Retina (tissue), 1 donor: ENCODE results near the gene MAD2L2.

Source experiments
- DNase-seq: peaks from one replicate; pipeline ENCODE4 v3.0.0-alpha.2; 2016

The MAD2L2 gene

DNA sequence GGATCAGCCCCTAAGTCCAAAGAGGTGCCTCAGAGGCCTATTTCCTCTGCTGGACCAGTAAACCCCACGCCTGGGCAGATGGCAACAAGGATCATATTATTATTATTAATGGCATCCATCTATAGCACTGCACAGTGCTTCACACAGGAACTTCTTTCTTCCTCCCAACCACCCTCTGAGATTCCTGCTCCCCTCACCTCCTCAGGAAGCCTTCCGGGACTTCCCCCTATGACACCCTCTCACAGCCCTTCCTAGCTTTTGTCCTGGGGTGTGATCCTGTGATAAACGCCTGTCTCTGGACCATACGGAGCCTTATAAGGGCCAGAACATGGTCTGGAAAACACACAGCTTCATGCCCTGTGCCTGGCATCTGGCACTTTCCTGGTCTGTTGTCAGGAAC lies 29.9 kb downstream of the MAD2L2 start:
- DNase-seq = no peak

DNA sequence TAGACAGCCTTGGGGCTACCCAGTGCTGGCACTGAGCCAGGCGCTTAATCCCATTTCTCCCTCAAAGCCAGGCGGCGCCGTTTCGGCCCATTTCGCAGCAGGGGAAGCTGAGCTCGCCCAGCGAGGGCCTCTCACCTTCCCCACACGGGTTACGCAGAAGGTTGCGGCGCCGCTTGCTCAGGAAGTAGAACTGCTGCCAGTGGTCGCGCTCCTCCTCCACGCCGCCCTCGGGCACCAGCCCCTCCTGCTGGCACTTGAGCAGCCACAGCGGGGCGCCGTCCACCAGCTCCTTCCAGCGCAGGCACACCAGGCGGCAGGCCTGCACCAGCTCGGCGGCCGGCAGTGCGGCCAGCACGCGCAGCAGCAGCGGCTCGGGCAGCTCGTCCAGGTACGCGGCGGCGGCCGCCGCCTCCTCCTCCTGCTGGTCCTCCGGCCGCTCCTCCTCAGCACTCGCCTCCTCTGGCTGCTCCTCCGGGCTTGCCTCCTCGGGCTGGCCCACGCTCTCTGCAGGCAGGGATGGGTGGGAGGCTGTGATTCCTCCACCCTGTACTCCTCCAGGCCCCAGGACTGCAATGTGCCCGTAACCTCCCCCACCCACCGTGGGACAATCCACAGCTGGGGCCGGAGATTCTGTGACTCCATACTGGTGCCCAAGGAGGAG lies 30.5 kb downstream of the MAD2L2 start:
- peak; percentile 81 for DNase-seq

DNA sequence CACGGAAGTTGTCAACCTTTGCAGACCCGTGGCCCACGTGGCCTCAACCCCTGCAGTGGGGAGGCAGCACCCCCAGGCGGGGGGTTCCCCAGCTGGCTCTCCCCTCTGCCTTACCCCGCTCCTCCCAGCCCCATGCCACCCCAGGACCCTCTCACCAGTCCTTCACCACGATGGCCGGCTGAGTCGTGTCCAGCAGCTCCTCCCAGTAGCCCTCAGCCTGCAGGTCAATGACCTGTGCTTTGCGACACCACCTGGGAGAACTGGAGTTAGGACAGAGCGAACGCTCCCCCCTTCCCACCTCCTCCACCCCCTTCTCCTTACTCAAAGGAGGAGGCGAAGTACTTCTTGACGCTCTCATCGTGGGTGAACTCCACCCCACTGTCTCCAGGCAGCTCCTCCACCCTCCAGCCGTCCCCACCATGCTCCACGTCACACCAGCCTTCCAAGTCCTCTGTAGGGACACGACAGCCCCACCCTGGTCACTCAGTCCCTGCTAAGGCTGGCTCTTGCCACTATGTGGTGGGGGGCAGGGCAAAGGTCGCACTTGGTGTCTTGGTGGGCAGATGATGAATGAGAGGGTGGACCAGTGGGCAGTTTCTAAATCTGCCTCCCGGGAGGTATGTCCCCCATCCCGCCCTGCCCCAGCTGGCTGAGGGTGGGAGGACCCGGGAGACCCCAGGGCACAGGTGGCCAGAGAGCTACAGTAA lies 31.2 kb downstream of the MAD2L2 start:
- DNase-seq = no peak

DNA sequence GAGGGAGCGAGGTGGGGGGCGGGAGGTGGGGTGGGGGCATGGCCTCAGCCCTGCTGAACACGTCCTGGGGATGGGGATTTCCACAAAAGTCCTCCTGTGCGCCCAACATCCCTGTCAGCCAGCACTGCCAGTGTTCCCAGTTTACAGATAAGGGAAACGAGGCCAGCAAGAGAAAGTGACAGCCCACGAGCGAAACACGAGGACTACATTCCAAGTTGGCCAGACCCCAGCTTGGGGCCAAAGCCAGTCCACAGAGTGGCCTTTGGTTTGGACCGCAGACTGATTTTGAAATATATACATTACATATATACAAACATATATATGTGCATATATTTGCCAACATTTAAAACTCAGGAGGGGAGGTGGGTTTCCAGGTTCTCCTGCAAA lies 31.7 kb downstream of the MAD2L2 start:
- no peak for DNase-seq

DNA sequence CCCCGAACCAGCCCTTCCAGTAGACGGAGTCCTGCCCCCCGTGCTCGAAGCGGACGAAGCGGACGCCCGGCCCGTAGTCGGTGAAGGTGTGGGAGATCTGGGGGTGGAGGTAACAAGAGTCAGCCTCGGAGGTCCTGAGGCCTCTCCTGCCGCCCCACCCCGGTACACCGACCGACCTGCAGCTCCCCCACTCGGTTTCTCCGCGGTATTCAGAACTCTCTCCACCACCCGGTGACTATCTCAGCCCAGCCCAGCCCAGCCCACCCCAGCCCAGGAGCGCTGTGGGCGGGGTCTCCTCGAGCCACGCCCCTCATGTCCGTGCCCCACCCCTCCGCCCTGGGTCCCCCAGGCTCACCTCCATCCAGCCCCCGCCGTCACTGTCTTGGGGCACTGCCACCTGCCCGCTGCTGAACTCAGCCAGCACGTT lies 32.2 kb downstream of the MAD2L2 start:
- DNase-seq = no peak

DNA sequence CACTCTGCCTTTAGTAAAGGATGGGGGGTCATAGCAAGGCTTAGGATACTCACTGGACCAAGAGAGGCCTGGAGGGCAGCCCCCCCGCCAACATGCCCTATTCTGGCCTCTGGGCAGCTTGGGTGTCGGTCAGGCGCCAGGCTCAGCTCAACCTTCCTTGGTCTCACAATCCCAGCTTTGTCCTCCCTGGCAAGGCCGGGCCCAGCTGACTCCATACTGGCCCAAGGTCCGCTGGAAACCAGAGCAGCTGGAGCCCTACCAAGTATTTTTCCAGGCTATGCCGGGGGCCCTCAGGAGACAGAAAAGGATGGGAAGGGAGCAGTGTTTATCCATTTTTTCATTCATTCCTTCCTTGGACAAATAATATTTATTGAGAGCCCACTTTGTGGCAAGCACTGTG lies 32.9 kb downstream of the MAD2L2 start:
- DNase-seq = no peak

DNA sequence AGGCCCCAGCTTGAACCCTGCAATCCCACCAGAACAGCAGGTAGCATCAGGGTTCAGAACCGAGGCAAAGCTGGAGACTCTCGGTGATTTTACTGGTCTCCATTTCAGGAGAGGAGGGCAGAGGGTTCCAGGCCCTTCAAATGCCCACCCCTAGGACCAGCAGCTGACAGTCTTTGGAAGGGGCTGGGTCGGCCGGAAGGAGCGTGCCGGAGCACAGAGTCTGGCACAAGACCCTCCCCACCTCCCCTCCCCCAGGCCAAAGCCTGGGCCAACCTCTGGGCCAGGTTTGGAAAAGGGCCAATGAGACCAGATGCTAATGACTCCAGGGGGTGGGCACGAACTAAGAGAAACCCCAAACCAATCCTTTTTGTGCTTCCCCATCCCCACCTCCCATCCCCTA lies 33.6 kb downstream of the MAD2L2 start:
- no peak for DNase-seq

DNA sequence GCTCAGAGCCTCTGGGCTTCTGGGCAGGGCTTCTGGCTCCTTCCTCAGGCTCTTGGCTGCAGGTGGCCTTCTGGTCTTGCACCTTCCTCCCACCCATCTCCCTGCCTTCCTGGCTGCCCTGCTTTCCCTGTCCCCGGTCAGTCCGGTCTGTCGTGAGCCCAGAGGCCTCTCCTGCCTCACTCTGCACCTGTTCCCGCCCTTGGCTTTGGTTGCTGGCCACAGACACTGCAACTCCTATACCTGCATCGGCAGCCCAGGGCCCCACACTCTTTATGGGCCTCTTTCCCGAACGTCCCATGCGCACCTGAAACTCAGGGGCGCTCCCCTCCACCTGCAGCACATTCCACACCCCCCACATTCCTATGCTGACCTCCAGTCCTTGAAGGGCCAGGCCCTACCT lies 34.6 kb downstream of the MAD2L2 start:
- no peak for DNase-seq

DNA sequence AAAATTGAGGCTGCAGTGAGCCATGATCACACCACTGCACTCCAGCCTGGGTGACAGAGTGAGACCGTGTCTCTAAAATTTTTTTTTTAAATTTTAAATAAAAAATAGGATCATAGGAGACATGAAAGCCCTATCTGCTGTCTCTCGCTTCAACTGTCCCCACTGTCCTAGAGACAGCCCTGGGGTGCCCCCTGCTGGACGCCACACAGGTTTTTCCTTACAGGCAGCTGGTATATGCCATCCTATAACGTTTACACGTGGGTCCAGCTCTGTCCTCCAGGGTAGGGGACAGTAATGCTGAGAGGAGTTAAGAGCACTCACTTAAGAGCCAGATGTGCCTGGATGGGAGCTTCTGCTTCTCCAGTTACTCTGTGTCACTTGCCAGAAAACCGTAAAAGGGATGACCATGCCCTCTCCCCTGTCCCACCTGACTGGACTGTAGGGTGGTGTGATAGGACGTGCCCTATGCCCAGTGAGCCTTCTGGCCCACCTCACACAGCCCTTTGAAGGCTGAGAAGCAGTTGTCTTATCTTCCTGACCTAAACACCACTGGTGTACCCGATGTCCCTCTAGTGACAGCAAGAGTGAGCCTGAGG lies 35.2 kb downstream of the MAD2L2 start:
- peak; percentile 64 for DNase-seq

DNA sequence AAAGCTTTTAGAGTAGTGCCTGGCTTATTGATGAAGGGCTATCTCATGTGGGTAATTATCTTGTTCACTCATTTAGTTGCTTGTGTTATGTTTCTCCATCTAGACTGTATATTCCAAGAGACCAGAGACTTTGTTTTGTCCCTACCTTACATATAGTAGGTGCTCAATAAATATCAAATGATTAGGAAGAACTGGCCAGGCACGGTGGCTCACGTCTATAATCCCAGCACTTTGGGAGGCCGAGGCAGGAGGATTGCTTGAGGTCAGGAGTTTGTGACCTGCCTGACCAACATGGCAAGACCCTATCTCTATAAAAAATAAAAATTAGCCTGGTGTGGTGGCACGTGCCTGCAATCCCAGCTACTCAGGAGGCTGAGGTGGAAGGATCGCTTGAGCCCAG lies 35.7 kb downstream of the MAD2L2 start:
- no peak for DNase-seq

DNA sequence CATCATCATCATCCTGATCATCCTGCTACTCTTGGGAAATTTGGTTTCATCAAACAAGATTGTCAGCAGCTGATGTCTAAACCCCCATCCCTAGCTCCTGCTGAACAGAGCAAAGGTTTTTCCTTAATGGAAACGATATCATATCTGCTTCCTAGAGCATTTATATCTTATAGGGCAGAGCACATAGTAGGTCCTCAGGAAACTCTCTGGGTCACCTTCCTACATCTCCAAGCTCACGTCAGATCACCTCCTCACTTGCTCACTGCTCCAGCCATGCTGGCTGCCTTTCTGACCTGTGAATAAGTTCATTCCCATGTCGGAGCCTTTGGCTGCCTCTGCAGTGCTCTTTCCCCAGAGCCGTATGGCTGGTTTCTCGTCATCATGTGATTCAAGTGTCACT lies 37.2 kb downstream of the MAD2L2 start:
- no peak for DNase-seq

DNA sequence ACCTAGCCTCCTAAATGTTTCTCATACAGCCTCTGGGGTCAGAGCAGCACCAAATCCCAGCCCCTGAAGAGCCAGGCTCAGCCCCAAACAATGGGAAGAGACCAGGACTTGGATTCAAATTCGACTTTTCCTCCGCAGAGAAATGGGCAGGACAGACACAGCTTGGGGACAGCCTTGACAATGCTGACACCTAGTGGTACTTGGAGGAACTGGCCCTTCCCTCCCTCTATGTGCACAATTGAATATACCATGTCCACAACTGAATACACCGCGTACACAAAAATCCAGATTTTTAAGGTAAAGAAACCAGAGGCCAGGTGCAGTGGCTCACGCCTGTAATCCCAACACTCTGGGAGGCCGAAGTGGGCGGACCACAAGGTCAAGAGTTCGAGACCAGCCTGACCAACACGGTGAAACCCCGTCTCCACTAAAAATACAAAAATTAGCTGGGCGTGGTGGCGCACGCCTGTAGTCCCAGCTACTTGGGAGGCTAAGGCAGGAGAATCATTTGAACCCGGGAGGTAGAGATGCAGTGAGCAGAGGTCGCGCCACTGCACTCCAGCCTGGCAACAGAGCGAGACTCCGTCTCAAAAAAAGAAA lies 38.4 kb downstream of the MAD2L2 start:
- peak; percentile 84 for DNase-seq

DNA sequence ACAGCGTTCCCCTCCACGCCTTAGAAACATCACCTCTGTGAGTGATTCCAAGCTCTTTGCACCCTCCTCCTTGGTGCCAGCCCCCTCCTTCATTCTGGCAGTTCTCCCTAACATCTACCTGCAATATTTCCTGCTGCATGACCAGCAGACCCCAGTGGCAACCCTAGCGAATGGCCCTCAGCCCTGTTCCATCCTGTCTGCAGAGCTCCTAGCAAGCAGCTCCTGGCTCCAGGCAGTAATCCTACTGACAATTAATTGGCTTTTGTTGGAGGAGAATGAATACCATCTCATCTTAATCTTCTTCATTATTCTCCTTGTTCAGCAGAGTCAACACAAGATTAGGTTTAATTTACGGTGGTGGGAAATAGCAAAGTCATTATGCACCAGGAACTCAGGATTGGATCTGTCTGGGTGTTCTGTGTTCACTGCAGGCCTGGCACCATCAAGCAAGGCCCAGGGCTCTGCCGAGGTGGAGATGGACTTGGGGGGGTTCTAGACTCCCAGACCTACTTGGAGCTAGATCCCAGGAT lies 39.1 kb downstream of the MAD2L2 start:
- DNase-seq = no peak

DNA sequence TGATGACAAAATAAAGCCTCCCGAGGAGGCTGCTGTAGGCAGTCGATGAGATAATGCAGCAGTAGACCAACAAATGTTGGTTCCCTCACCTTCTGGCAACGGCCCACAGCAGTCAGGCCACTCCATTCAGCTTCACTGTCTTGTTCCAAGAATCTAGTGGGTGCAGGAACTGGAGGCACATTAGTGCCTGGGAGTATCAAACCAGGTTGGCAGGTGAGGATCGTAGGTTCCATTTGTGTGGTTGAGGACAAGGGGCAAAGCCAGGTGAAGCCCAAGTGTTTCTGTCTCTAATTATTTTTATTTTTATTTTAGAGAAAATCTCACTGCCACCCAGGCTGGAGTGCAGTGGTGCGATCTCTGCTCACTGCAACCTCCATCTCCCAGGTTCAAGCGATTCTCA lies 40.0 kb downstream of the MAD2L2 start:
- no peak for DNase-seq

DNA sequence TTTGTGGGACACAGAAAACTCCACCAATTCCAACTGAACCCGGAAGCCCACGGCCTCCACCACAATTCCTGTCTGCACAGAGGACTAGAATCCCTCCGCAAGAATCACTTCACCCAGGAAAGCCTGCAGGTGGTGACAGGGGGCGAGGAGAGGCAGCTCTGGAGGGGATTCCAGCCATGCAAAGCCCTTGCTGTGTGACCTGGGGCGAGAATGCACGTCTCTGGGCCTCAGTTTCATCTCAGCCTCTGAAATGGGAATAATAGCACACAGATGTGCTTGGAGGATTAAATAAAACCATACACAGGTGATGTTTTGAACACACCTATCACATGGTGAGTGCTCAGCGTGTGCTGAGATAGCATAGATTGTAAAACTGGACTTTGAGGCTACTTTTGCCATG lies 40.8 kb downstream of the MAD2L2 start:
- no peak for DNase-seq

DNA sequence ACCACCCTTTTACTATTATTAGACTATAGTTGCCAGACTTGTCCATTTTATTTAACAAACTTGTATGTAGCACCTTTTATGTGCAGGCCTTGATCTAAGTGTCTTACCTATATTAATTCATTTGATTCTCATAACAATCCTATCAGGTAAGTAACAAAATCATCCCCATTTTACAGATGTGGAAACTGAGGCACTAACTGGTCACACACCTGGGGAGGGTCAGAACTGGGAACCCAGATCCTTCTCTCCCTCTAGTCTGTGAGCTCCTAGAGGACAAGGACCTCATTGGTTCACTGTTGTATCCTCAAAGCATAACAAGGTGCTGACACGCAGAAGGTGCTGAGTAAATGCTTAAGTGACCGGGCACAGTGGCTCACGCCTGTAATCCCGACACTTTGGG lies 41.6 kb downstream of the MAD2L2 start:
- DNase-seq = no peak

DNA sequence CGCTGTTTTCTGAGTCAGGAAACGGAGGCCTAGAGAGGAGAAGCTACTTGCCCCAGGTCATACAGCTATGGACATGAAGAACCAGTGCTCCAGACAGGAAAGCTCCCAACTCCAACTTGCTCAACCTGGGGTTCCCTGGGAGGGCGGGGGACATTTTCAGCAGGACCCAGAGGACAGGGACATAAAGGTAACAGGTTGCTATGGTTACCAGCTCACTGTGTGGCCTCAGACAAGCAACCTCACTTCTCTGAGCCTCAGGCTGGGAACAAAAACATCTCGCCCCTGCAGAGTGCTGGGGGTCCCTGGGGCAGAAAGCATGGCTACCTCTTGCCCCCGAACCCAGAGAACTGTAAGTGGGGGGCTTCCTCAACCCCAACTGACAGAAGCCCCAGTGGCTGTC lies 42.8 kb downstream of the MAD2L2 start:
- DNase-seq = no peak

DNA sequence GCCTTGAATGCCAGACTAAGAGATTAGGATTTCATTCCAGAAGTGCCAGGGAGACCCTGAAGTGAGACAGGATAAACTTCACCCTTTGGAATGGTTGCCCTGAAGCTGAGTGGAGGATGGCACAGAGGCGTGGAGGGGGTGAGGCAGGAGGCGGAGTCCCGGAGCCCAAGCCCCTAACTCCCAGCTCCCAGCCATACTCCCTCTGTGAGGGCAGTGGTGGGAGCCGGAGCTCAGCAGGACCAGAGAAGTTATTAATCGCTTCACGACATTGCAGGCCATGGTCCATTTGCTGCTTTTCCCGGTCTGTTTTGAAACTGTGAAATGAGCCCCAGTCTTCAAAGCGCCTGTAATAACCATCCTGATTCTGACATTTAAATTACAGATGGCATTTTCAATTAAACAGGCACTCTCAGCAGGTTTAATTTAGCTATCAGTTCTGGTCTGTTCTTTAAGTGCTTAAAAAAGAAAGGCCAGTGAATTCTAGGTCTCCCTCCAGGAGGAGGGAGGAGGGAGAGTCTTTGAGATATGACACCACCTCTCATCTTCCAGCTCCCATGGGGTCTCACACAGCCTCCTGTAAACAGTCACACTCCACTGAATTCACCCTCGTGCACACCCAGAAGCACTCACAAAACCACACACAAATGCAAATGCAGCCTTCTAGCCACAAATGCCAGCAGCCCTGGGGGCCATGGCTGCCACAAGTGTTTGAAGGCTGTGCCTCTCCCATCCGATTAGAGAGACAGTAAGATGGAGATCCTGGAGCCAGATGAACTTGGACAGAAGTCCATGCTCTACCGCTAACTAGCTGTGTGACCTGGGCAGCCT lies 46.4 kb downstream of the MAD2L2 start:
- DNase-seq = no peak

DNA sequence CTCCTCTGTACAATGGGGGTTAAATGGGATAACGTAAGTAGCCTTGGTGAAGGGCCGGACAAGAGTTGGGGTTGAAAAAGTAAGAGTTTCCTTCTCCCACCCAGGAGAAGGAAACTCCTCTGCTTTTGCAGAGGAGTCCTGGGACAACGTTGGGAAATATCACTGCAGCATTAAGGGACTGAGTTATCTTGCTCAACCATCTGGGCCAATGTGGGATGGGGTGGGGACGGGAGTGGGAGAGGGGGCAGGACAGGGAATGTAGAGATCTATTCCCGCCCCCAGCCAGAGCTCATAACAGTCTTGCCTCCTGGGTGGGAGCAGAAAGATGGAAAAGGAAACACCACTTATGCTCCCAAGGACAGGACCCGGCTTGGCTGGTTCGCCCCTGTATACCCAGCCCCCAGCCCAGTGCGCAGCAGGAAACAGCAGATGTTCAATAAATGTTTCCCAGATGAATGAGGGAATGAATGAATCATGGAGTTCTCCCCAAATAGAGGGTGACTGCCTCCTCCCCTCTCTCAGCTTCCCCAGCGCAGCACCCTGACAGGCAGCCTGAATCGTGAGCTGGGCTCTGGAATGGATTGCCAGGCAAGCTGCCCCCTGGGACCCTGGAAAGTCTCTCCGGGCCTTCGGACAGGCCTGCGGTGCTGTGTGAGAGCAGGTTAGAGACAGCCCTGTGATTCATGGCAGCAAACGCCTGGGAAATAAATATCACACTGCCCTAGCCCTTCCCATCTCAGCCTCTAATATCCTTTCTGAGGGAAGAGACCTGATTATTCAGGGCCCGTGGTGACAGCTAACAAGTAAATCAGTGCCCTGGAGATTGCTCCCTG lies 51.5 kb downstream of the MAD2L2 start:
- DNase-seq = no peak

DNA sequence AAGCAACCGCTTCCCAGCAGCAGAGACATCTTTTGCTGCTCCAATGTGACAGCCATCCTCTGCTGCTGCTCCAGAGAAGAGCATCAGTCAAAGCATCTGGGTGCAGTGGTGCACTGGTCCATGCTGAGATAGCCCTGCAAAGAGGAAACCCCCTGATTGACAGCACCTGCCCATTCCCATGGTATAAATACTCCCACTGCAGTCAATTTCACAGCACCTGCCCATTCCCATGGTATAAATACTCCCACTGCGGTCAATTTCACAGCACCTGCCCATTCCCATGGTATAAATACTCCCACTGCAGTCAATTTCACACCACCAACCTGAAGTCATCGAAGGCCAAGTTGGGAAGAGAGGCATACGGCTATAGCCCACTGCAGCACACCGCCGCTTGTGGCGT lies 52.2 kb downstream of the MAD2L2 start:
- no peak for DNase-seq

DNA sequence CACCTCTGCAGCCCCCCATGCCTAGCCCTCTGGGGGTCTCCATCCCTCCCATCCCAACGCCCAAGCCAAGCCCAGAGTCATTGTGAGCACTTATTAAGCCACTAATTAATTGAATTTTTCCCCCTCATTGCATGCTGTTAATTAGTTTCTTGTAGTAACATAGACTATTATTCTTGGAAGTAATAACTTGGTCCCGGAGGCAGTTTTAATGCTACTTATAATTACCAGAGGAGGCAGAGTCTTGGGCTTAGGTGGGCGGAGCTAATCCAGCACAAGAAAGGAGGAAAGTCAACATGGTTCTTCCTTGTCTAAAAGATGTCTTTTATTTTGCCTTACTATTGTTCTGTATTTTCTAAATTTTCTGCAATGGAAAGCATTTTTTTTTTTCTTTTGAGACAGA lies 54.4 kb downstream of the MAD2L2 start:
- no peak for DNase-seq
